ENCODE data around the gene KAT14. TPM values are rescaled to one million over a fixed set of nuclear protein-coding genes. Genes with fewer than 3 reads are reported as not detected.
A peak's percentile ranks its signal among the peaks of the same experiment; 100 is the strongest.
"Not testable (repeated sequence)": the region's sequence is repeated elsewhere in the genome, so short reads cannot be mapped to it uniquely, and the experiment has no call there.

The KAT14 gene
- total RNA-seq, 2 donors from 2014 or later, result 13.1 to 13.4 TPM

DNA sequence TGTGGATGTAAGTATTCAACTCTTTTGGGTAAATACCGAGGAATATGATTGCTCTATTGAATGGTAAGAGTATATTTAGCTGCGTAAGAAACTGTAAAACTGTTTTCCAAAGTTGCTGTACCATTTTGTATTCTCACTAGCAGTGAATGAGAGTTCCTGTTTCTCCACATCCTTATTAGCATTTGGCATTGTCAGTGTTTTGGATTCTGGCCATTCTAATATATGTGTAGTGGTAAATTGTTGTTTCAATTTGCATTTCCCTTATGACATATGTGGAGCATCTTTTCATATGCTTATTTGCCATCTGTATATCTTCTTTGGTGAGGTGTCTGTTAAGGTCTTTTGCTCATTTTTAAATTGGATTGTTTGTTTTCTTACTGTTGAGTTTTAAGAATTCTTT, 29.3 kb upstream of the KAT14 start:
- intact Hi-C loops (cut with DNase I), result no loop called here
- Histone ChIP-seq H3K9ac (ENCODE audit: low read depth in 2 of 2, low read length in 2 of 2) (no peak overlapping the region), H3K4me1 (no peaks in the 10 kb centered on the region), H3K9me3 (no peaks in the 10 kb centered on the region), H3K27me3 (no peaks in the 10 kb centered on the region), H3K36me3 (no peaks in the 10 kb centered on the region), H3K27ac (no peak overlapping the region), H3K4me3 (no peak overlapping the region)
- DNase-seq, result no peak
- no peak for TF ChIP-seq CTCF (IDR thresholded peaks at IDR 0.05)

DNA sequence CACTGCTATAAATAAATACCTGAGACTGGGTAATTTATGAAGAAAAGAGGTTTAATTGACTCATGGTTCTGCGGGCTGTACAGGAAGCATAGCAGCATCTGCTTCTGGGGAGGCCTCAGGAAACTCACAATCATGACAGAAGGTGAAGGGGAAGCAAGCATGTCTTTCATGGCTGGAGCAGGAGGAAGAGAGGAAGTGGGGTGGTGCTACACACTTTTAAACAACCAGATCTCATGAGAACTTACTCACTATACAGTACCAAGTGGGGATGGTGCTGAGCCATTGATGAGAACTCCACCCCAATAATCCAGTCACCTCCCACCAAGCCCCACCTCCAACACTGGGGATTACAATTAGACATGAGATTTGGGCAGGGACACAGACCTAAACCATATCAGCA, 9.1 kb upstream of the KAT14 start:
- intact Hi-C loops (cut with DNase I); H3K27ac ChIP-seq; H3K27me3 ChIP-seq; H3K4me1 ChIP-seq; H3K9ac ChIP-seq (ENCODE audit: low read depth in 2 of 2, low read length in 2 of 2); H3K4me3 ChIP-seq; H3K36me3 ChIP-seq; DNase-seq; H3K9me3 ChIP-seq: not testable (repeated sequence)

GRCh38 chr20:18132663-18133062, 5.0 kb upstream of the KAT14 start:
- H3K4me3 ChIP-seq, result no peak overlapping the region
- H3K36me3 ChIP-seq, result no peaks in the 10 kb centered on the region
- no peak overlapping the region for H3K9ac ChIP-seq (ENCODE audit: low read depth in 2 of 2, low read length in 2 of 2)
- H3K9me3 ChIP-seq, result no peaks in the 10 kb centered on the region
- H3K4me1 ChIP-seq, result no peaks in the 10 kb centered on the region
- no peak for TF ChIP-seq CTCF (IDR thresholded peaks at IDR 0.05)
- intact Hi-C loops (cut with DNase I), result no loop called here
- H3K27me3 ChIP-seq, result no peaks in the 10 kb centered on the region
- DNase-seq, result no peak
- H3K27ac ChIP-seq, result no peak overlapping the region

GRCh38 chr20:18133962-18134361, 3.7 kb upstream of the KAT14 start:
- no peaks in the 10 kb centered on the region for H3K27me3 ChIP-seq
- H3K9ac ChIP-seq (ENCODE audit: low read depth in 2 of 2, low read length in 2 of 2), result no peak overlapping the region
- no peaks in the 10 kb centered on the region for H3K36me3 ChIP-seq
- DNase-seq, result peak; percentile 66
- H3K4me1 ChIP-seq, result no peaks in the 10 kb centered on the region
- no peak overlapping the region for H3K27ac ChIP-seq
- intact Hi-C loops (cut with DNase I), result no loop called here
- H3K4me3 ChIP-seq, result no peak overlapping the region
- H3K9me3 ChIP-seq, result no peaks in the 10 kb centered on the region
- TF ChIP-seq CTCF (IDR thresholded peaks at IDR 0.05), result no peak

GRCh38 chr20:18138266-18138582, 561 bp downstream of the KAT14 start:
- H3K27me3 ChIP-seq, result no peaks in the 10 kb centered on the region
- peak overlapping the region; percentile 94 for H3K27ac ChIP-seq
- intact Hi-C loops (cut with DNase I), result no loop called here
- H3K9ac ChIP-seq (ENCODE audit: low read depth in 2 of 2, low read length in 2 of 2), result peak overlapping the region; percentile 91 to 97
- DNase-seq, result no peak
- no peaks in the 10 kb centered on the region for H3K4me1 ChIP-seq
- no peaks in the 10 kb centered on the region for H3K36me3 ChIP-seq
- no peak for TF ChIP-seq CTCF (IDR thresholded peaks at IDR 0.05)
- H3K4me3 ChIP-seq, result peak overlapping the region; percentile 94
- H3K9me3 ChIP-seq, result no peaks in the 10 kb centered on the region

GRCh38 chr20:18138639-18139583, 1.2 kb downstream of the KAT14 start:
- intact Hi-C loops (cut with DNase I), result no loop called here

More at GRCh38 chr20:18138639-18139583, 1.2 kb downstream of the KAT14 start:
- Histone ChIP-seq H3K9ac (ENCODE audit: low read depth in 2 of 2, low read length in 2 of 2) (peak overlapping the region; percentile 91 to 97), H3K4me3 (peak overlapping the region; percentile 94), H3K27ac (peak overlapping the region; percentile 94), H3K27me3 (no peaks in the 10 kb centered on the region), H3K4me1 (no peaks in the 10 kb centered on the region), H3K36me3 (no peaks in the 10 kb centered on the region), H3K9me3 (no peaks in the 10 kb centered on the region)
- peak; percentile 36 for DNase-seq
- no peak for TF ChIP-seq CTCF (IDR thresholded peaks at IDR 0.05)

All from colonic mucosa (tissue), 4 donors.